Spinal cord (tissue), 10 donors: ENCODE measurements around the gene PTPRQ. TPM values are rescaled to one million over a fixed set of nuclear protein-coding genes. Genes with fewer than 3 reads are reported as not detected.
"Not testable (repeated sequence)": the region's sequence is repeated elsewhere in the genome, so short reads cannot be mapped to it uniquely, and the experiment has no call there.

Experiments used
- DNase-seq, 6 donors: peaks; one replicate each; pipeline versions ENCODE4 v3.0.0 to v3.0.0-alpha.2; 2013 to 2015; ENCODE audit warnings: low spot score in 6 of 6, low read depth in 4 of 6
- H3K27ac ChIP-seq: one replicate; pipeline ENCODE4 v1.5.1; 2013; ENCODE audit warnings: low read depth, low read length, control low read depth
- H3K27me3 ChIP-seq: one replicate; pipeline ENCODE4 v1.6.1; 2013; ENCODE audit warnings: low read length; ENCODE audit not compliant: control insufficient read depth, insufficient read depth
- H3K36me3 ChIP-seq: one replicate; pipeline ENCODE4 v1.6.1; 2013; ENCODE audit warnings: low read length; ENCODE audit not compliant: control insufficient read depth, insufficient read depth
- H3K4me1 ChIP-seq: one replicate; pipeline ENCODE4 v1.6.1; 2013; ENCODE audit warnings: low read length; ENCODE audit not compliant: control insufficient read depth, insufficient read depth
- H3K4me3 ChIP-seq: one replicate; pipeline ENCODE4 v1.5.1; 2013; ENCODE audit warnings: low read depth, low read length, control low read depth
- H3K9me3 ChIP-seq: one replicate; pipeline ENCODE4 v1.6.1; 2013; ENCODE audit warnings: low read length; ENCODE audit not compliant: control insufficient read depth, insufficient read depth
- WGBS: methylation state at CpG from one replicate; pipeline ENCODE4 v1.1.5; 2013; ENCODE audit warnings: missing lambda C conversion rate; ENCODE audit not compliant: insufficient coverage; 5-methylcytosine and 5-hydroxymethylcytosine counted together
- polyA plus RNA-seq, 2 donors: library from polyadenylated mRNA; unstranded; fragments of 120-200 nt; gene quantifications; one replicate each; pipeline ENCODE4 v1.2.1, GENCODE V29; 2013; ENCODE audit not compliant: insufficient read length in 2 of 2
- total RNA-seq, 2 donors: library from RNA; depleted of rRNA in 1 of 2; stranded (reverse); fragments of 120-200 nt in 1 of 2; fragments of >200 nt in 1 of 2; gene quantifications; one replicate each; pipeline versions ENCODE4 v1.2.3 to v1.2.4, GENCODE V29; 2013 to 2014
- donor health status: healthy.

The PTPRQ gene
- total and polyA plus RNA-seq, 4 donors: 0.99 to 1.7 (median 1.3) TPM

- not testable (repeated sequence) for DNase-seq, H3K4me1 ChIP-seq, H3K27ac ChIP-seq, H3K9me3 ChIP-seq, H3K36me3 ChIP-seq, H3K27me3 ChIP-seq, H3K4me3 ChIP-seq
- 90% methylated on average over 7 of the region's 18 CpGs for WGBS
Measured at GRCh38 chr12:80461851-80462250, 17.8 kb downstream of the PTPRQ start.

- Histone ChIP-seq H3K27me3 (no peaks in the 10 kb centered on the region), H3K36me3 (no peaks in the 10 kb centered on the region), H3K27ac (no peak overlapping the region), H3K4me1 (no peaks in the 10 kb centered on the region), H3K4me3 (no peak overlapping the region), H3K9me3 (no peaks in the 10 kb centered on the region)
- no CpG with 5 or more reads among the region's 1 CpG for WGBS
- DNase-seq: no peak
Measured at GRCh38 chr12:80469681-80470080, 25.6 kb downstream of the PTPRQ start.

- H3K36me3 ChIP-seq: no peaks in the 10 kb centered on the region
- no peak overlapping the region for H3K4me3 ChIP-seq
- WGBS: 70% methylated on average over 1 of the region's 1 CpG
- H3K9me3 ChIP-seq: no peaks in the 10 kb centered on the region
- no peaks in the 10 kb centered on the region for H3K27me3 ChIP-seq
- H3K27ac ChIP-seq: no peak overlapping the region
- no peak for DNase-seq
- H3K4me1 ChIP-seq: no peaks in the 10 kb centered on the region
Measured at GRCh38 chr12:80470403-80470802, 26.4 kb downstream of the PTPRQ start.

GRCh38 chr12:80472236-80472635 lies 28.2 kb downstream of the PTPRQ start:
- Histone ChIP-seq H3K36me3 (no peaks in the 10 kb centered on the region), H3K4me1 (no peaks in the 10 kb centered on the region), H3K4me3 (no peak overlapping the region), H3K27ac (no peak overlapping the region), H3K27me3 (no peaks in the 10 kb centered on the region), H3K9me3 (no peaks in the 10 kb centered on the region)
- DNase-seq: no peak

- no CpG with 5 or more reads among the region's 4 CpGs for WGBS
- Histone ChIP-seq H3K27ac (no peak overlapping the region), H3K36me3 (no peaks in the 10 kb centered on the region), H3K27me3 (no peaks in the 10 kb centered on the region), H3K9me3 (no peaks in the 10 kb centered on the region), H3K4me1 (no peaks in the 10 kb centered on the region), H3K4me3 (no peak overlapping the region)
- DNase-seq: peak in 4 of 6 donors; percentile 5 to 74 (median 28)
Measured at GRCh38 chr12:80472911-80473500, 29.0 kb downstream of the PTPRQ start.

GRCh38 chr12:80477521-80478145 lies 33.6 kb downstream of the PTPRQ start:
- H3K4me1 ChIP-seq, H3K27ac ChIP-seq, H3K9me3 ChIP-seq, DNase-seq, H3K4me3 ChIP-seq, H3K27me3 ChIP-seq, H3K36me3 ChIP-seq: not testable (repeated sequence)
- 96% methylated on average over 30 of the region's 31 CpGs for WGBS

GRCh38 chr12:80484746-80485145 lies 40.7 kb downstream of the PTPRQ start:
- no peak overlapping the region for H3K4me3 ChIP-seq
- no peaks in the 10 kb centered on the region for H3K4me1 ChIP-seq
- no CpG with 5 or more reads among the region's 2 CpGs for WGBS
- H3K27me3 ChIP-seq: no peaks in the 10 kb centered on the region
- no peak overlapping the region for H3K27ac ChIP-seq
- H3K9me3 ChIP-seq: peaks cover 2% of the 10 kb centered on the region
- no peaks in the 10 kb centered on the region for H3K36me3 ChIP-seq
- no peak for DNase-seq

GRCh38 chr12:80485222-80485987 lies 41.4 kb downstream of the PTPRQ start:
- no peaks in the 10 kb centered on the region for H3K4me1 ChIP-seq
- H3K9me3 ChIP-seq: peaks cover 2% of the 10 kb centered on the region
- no peak for DNase-seq
- H3K36me3 ChIP-seq: no peaks in the 10 kb centered on the region
- no peak overlapping the region for H3K4me3 ChIP-seq
- WGBS: 82% methylated on average over 3 of the region's 5 CpGs
- no peaks in the 10 kb centered on the region for H3K27me3 ChIP-seq
- H3K27ac ChIP-seq: no peak overlapping the region

- no peaks in the 10 kb centered on the region for H3K27me3 ChIP-seq
- no peaks in the 10 kb centered on the region for H3K36me3 ChIP-seq
- H3K4me3 ChIP-seq: no peak overlapping the region
- WGBS: no CpG with 5 or more reads among the region's 2 CpGs
- DNase-seq: no peak
- H3K4me1 ChIP-seq: no peaks in the 10 kb centered on the region
- no peak overlapping the region for H3K27ac ChIP-seq
- H3K9me3 ChIP-seq: peaks cover 2% of the 10 kb centered on the region
Measured at GRCh38 chr12:80490329-80490728, 46.3 kb downstream of the PTPRQ start.

- DNase-seq: no peak
- no peaks in the 10 kb centered on the region for H3K4me1 ChIP-seq
- no peak overlapping the region for H3K4me3 ChIP-seq
- H3K27me3 ChIP-seq: no peaks in the 10 kb centered on the region
- H3K36me3 ChIP-seq: no peaks in the 10 kb centered on the region
- peaks cover 2% of the 10 kb centered on the region for H3K9me3 ChIP-seq
- H3K27ac ChIP-seq: no peak overlapping the region
Measured at GRCh38 chr12:80491166-80491565, 47.1 kb downstream of the PTPRQ start.
